Karpas-422 (cell line): Measurements from ENCODE around the gene SCMH1. TPM values are rescaled to one million over a fixed set of nuclear protein-coding genes. Genes with fewer than 3 reads are reported as not detected.

ENCODE experiments used
- DNase-seq: peaks from one replicate; pipeline ENCODE4 v3.0.0-alpha.2; 2015
- H2AFZ ChIP-seq: fragments of 200-600 bp; sonication (generic); 2 replicates; pipeline ENCODE4 v1.6.1; 2014; ENCODE audit warnings: antibody characterized with exemption, low read length, mixed read lengths
- H3K27ac ChIP-seq: fragments of 200-600 bp; sonication (generic); 2 replicates; pipeline ENCODE4 v1.5.1; 2014; ENCODE audit warnings: mild to moderate bottlenecking, low read length, moderate library complexity
- H3K27me3 ChIP-seq: fragments of 200-600 bp; sonication (generic); 2 replicates; pipeline ENCODE4 v1.6.1; 2014; ENCODE audit warnings: low read length, mixed read lengths
- H3K36me3 ChIP-seq: fragments of 200-600 bp; sonication (generic); 2 replicates; pipeline ENCODE4 v1.6.1; 2014; ENCODE audit warnings: low read length, mixed read lengths; ENCODE audit not compliant: insufficient read depth
- H3K4me1 ChIP-seq: fragments of 200-600 bp; sonication (generic); 2 replicates; pipeline ENCODE4 v1.6.1; 2014; ENCODE audit warnings: mild to moderate bottlenecking, low read length, mixed read lengths
- H3K4me2 ChIP-seq: fragments of 200-600 bp; sonication (generic); 2 replicates; pipeline ENCODE4 v1.6.1; 2014; ENCODE audit warnings: low read length, low read depth, mild to moderate bottlenecking; ENCODE audit not compliant: poor library complexity, severe bottlenecking
- H3K4me3 ChIP-seq: fragments of 200-600 bp; sonication (generic); 2 replicates; pipeline ENCODE4 v1.5.1; 2014; ENCODE audit warnings: mild to moderate bottlenecking, antibody characterized with exemption, low read length, mixed read lengths
- H3K79me2 ChIP-seq: fragments of 200-600 bp; sonication (generic); 2 replicates; pipeline ENCODE4 v1.6.1; 2014; ENCODE audit warnings: mild to moderate bottlenecking, low read length, mixed read lengths
- H3K9ac ChIP-seq: fragments of 200-600 bp; sonication (generic); 2 replicates; pipeline ENCODE4 v1.6.0; 2014; ENCODE audit warnings: low read length
- H3K9me2 ChIP-seq: fragments of 200-600 bp; sonication (generic), shearing (Covaris generic); replicated peaks from 2 replicates; pipeline ENCODE4 v1.6.0; 2014; ENCODE audit warnings: mild to moderate bottlenecking, low read length, moderate library complexity; ENCODE audit not compliant: insufficient read depth
- H3K9me3 ChIP-seq: fragments of 300-700, 200-600 bp; sonication (generic); 2 replicates; pipeline ENCODE4 v1.6.1; 2014; ENCODE audit warnings: low read length, mixed read lengths
- H4K20me1 ChIP-seq: fragments of 200-600 bp; sonication (generic); 2 replicates; pipeline ENCODE4 v1.6.1; 2014; ENCODE audit warnings: mild to moderate bottlenecking, antibody characterized with exemption, low read length, low read depth; ENCODE audit not compliant: insufficient read depth
- total RNA-seq: library from RNA; depleted of rRNA; stranded (reverse); fragments of >200 nt; shearing (Covaris generic); gene quantifications from 2 replicates; pipeline ENCODE4 v1.2.3, GENCODE V29; 2014; ENCODE audit warnings: low replicate concordance

Gene SCMH1
- total RNA-seq, 1 experiment from 2014 or later = 83.6 TPM

DNA sequence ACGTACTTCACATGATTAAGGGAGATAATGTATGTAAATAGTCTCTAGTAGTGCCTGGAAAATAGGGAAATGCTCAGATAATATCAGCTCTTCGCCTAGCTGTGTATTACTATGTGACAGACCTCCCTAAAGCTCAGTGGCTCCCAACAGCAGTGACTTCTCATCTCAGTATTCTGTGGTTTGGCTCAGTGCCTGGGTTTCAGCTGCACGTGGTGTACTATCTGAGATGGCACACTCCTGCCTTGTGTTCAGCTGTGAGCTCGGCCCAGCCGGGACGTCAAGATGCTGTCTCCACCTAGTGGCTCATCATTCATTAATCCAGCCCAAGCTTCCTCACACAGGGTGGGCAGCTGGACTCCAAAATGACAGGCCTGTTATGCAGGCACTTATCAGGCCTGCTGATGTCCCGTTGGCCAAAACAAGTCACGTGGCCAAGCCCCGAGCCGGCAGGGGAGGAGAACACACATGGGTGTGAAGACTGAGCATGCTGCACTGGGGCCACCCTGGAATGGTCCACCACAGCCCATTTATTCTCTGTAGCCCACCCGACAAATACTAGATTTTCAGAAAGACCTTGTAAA lies 238.4 kb downstream of the SCMH1 start:
- Histone ChIP-seq H3K9ac (no peak overlapping the region), H3K36me3 (peaks cover 82% of the 10 kb centered on the region), H3K27ac (peak overlapping the region; percentile 62), H3K4me1 (peaks cover 39% of the 10 kb centered on the region), H3K4me2 (peak overlapping the region; percentile 29), H2AFZ (no peak overlapping the region), H3K9me2 (no peaks in the 10 kb centered on the region), H3K27me3 (no peaks in the 10 kb centered on the region), H3K4me3 (no peak overlapping the region), H3K79me2 (peaks cover 45% of the 10 kb centered on the region), H4K20me1 (peaks cover 22% of the 10 kb centered on the region; the same call in 1 of the 2 replicates), H3K9me3 (no peaks in the 10 kb centered on the region)
- peak; percentile 94 for DNase-seq

DNA sequence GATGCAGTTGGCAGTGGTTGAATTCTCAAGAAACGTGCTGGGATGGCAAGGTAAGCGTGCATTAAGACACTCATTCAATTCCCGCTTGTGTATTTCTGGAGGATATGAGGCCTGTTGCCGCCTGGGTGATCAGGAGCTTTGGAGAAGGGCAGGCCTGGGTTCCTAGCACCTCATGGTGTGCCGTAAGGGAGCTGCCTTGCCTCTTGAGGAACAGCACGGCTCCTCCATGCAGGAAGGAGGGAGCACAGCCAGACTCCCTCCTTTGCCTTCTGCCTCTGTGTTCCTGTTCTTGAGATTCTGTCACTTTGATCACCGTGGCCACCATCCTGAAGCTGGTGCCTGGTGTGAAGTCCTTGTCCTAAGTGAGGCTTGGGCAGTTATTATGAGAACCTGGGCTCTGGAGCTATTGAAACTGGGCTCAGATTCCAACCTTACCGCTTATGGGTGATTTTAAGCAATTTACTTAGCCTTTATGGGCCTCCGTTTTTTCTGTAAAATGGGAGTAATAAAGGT lies 238.9 kb downstream of the SCMH1 start:
- peaks cover 39% of the 10 kb centered on the region for H3K4me1 ChIP-seq
- H3K4me3 ChIP-seq = no peak overlapping the region
- H3K36me3 ChIP-seq = peaks cover 81% of the 10 kb centered on the region
- H3K27ac ChIP-seq = peak overlapping the region; percentile 62
- peaks cover 20% of the 10 kb centered on the region; the same call in 1 of the 2 replicates for H4K20me1 ChIP-seq
- H3K79me2 ChIP-seq = peaks cover 49% of the 10 kb centered on the region
- H3K9me2 ChIP-seq = no peaks in the 10 kb centered on the region
- no peaks in the 10 kb centered on the region for H3K27me3 ChIP-seq
- H2AFZ ChIP-seq = no peak overlapping the region
- peak overlapping the region; percentile 13; the same call in 1 of the 2 replicates for H3K9ac ChIP-seq
- no peak for DNase-seq
- H3K4me2 ChIP-seq = peak overlapping the region; percentile 29
- no peaks in the 10 kb centered on the region for H3K9me3 ChIP-seq

DNA sequence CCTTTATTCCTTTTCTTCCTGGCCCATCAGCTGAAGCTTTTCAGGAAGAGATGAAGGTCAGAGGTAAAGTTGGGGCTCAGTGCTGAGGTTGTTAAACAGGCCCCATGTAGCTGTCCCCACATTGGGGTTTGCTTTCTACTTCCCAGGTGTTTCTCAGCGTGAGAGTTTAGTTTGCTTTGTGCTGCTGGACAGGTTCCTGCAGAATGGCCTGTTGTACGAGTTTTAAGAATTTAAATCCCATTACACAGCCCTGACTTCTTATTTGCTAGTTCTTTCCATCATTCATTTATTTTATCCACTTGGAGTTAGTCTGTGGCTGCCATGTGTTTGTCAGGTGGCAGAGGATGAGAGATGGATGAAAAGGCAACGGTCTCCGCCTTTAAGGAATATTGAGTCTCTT lies 243.4 kb downstream of the SCMH1 start:
- H3K4me1 ChIP-seq = peaks cover 35% of the 10 kb centered on the region
- H3K4me2 ChIP-seq = no peak overlapping the region
- H2AFZ ChIP-seq = no peak overlapping the region
- no peak for DNase-seq
- no peaks in the 10 kb centered on the region for H3K9me3 ChIP-seq
- no peaks in the 10 kb centered on the region for H3K27me3 ChIP-seq
- no peak overlapping the region for H3K27ac ChIP-seq
- H3K9ac ChIP-seq = no peak overlapping the region
- H3K36me3 ChIP-seq = peaks cover 77% of the 10 kb centered on the region
- H4K20me1 ChIP-seq = peaks cover 6% of the 10 kb centered on the region; the same call in 1 of the 2 replicates
- no peak overlapping the region for H3K4me3 ChIP-seq
- peaks cover 70% of the 10 kb centered on the region for H3K79me2 ChIP-seq
- no peaks in the 10 kb centered on the region for H3K9me2 ChIP-seq

DNA sequence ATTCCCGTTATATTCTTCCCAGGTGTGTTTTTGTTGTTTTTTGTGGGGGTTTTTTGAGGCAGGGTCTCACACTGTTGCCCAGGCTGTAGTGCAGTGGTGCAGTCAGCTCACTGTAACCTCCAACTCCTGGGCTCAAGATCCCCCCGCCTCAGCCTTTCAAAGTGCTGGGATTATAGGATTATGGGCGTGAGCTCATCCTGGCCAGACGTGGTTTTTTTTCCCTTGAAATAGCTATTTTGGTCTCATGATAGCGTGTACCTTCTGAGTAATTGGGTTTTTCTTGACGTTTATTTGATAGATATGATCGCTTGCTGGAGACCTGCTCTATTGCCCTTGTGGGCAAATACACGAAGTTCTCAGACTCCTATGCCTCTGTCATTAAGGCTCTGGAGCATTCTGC lies 245.0 kb downstream of the SCMH1 start:
- H3K9me3 ChIP-seq = no peaks in the 10 kb centered on the region
- H3K27me3 ChIP-seq = no peaks in the 10 kb centered on the region
- peaks cover 4% of the 10 kb centered on the region for H4K20me1 ChIP-seq
- no peak overlapping the region for H2AFZ ChIP-seq
- H3K27ac ChIP-seq = no peak overlapping the region
- H3K79me2 ChIP-seq = peaks cover 71% of the 10 kb centered on the region
- H3K9me2 ChIP-seq = no peaks in the 10 kb centered on the region
- H3K4me1 ChIP-seq = peaks cover 19% of the 10 kb centered on the region
- no peak overlapping the region for H3K4me3 ChIP-seq
- H3K4me2 ChIP-seq = no peak overlapping the region
- DNase-seq = no peak
- H3K9ac ChIP-seq = no peak overlapping the region
- peaks cover 71% of the 10 kb centered on the region for H3K36me3 ChIP-seq

DNA sequence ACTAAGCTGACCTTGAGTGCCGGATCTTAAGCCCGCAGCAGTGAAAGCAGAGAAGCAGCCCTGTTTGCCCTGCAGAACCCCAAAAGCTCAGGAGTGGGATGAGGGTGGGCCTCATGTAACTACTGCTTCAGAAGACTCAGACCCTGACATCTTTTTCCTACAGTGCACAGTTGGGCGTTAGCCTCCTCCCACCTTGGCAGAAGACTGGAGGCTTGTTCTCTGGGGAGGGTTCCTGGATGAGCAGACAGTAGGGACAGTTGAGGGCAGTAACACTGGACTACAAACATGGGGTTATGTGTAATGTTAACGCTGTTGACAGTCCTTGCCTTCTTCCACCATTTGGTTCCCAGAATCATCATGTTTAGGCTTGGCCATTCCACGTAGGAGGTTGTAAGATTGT lies 253.0 kb downstream of the SCMH1 start:
- no peaks in the 10 kb centered on the region for H3K27me3 ChIP-seq
- H3K9me3 ChIP-seq = no peaks in the 10 kb centered on the region
- H3K27ac ChIP-seq = no peak overlapping the region
- H3K4me2 ChIP-seq = no peak overlapping the region
- no peak overlapping the region for H2AFZ ChIP-seq
- H4K20me1 ChIP-seq = peaks cover 15% of the 10 kb centered on the region; the same call in 1 of the 2 replicates
- H3K4me3 ChIP-seq = no peak overlapping the region
- H3K79me2 ChIP-seq = peaks cover 87% of the 10 kb centered on the region
- H3K36me3 ChIP-seq = peaks cover 87% of the 10 kb centered on the region
- H3K9ac ChIP-seq = no peak overlapping the region
- H3K9me2 ChIP-seq = no peaks in the 10 kb centered on the region
- H3K4me1 ChIP-seq = no peaks in the 10 kb centered on the region
- no peak for DNase-seq

DNA sequence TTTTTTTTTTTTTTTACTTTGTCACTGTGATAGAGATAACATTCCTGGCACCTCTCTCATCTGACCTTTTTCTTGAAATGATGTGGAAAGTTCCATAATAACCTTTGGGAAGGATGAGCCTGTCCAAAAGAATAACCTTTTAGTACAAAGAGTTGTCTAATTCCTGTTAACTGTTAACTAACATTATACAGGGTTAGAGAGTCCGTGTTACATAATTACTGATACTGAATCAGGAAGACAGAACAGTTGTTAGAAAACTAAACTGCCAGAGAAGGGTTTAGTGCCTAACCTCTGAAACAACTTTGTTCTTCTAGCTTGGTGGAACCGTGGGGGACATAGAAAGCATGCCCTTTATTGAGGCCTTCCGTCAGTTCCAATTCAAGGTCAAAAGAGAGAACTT lies 253.8 kb downstream of the SCMH1 start:
- Histone ChIP-seq H3K27me3 (no peaks in the 10 kb centered on the region), H4K20me1 (peaks cover 13% of the 10 kb centered on the region; the same call in 1 of the 2 replicates), H3K4me1 (no peaks in the 10 kb centered on the region), H3K4me3 (no peak overlapping the region), H3K9ac (no peak overlapping the region), H3K79me2 (peaks cover 89% of the 10 kb centered on the region), H3K27ac (no peak overlapping the region), H3K36me3 (peaks cover 90% of the 10 kb centered on the region), H3K9me3 (no peaks in the 10 kb centered on the region), H3K9me2 (no peaks in the 10 kb centered on the region), H2AFZ (no peak overlapping the region), H3K4me2 (no peak overlapping the region)
- no peak for DNase-seq

DNA sequence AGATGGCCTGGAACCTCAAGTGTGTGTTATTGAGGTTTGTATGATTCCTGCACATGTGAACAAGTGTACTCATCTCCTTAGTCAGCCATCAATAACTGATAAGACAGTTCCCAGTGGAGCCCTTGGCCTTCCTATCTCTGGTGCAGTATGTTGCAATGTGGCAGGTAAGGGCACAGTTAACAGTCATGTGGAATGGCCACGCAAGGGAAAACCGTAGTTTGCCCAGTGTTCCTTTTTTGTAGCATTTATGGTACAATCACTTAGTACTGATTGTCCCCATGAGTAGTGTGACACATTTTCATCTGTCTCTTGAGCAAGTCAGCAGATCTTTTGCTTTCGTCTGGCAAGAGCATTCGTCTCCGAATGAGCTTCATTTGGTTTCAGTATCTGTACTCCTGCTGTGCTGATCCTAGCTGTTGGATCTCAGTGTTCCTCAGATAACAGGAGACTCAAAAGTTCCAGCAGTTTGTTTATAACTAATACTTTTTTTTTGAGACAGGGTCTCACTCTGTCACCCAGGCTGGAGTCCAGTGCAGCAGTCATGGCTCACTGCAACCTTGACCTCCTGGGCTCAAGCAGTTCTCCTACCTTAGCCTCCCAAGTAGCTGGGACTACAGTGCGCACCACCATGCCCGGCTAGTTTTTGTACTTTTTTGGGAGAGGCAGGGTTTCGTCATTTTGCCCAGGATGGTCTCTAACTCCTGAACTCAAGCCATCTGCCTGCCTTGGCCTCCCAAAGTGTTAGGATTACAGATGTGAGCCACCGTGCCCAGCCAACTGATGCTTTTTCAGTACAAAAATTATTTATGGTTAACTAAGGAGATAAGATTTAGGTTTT lies 254.4 kb downstream of the SCMH1 start:
- Histone ChIP-seq H3K4me1 (peaks cover 4% of the 10 kb centered on the region; the same call in 1 of the 2 replicates), H2AFZ (no peak overlapping the region), H3K9me3 (no peaks in the 10 kb centered on the region), H3K4me2 (no peak overlapping the region), H3K79me2 (peaks cover 89% of the 10 kb centered on the region), H3K27ac (no peak overlapping the region), H3K9ac (no peak overlapping the region), H3K36me3 (peaks cover 92% of the 10 kb centered on the region), H3K4me3 (no peak overlapping the region), H3K9me2 (no peaks in the 10 kb centered on the region), H3K27me3 (no peaks in the 10 kb centered on the region), H4K20me1 (peaks cover 17% of the 10 kb centered on the region; the same call in 1 of the 2 replicates)
- no peak for DNase-seq

DNA sequence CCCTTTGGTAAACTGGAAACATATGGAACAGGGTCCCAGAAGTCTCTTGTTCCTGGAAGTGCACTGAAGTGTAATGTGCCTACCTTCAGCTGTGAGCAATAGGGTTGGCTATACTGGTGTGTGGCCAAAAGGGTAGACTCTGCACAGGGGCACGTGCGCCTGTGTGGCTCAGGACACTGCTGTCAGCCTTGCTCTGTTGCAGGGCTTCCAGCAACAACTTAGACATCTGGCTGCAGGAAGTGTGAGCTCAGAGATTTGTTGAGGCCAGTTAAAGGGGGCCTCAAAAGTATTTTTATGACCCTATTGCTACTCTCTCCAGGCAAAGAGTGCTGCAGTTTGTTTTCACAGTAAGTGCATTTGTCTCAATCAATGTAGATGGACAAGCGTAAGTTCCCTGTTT lies 255.2 kb downstream of the SCMH1 start:
- H2AFZ ChIP-seq = no peak overlapping the region
- no peaks in the 10 kb centered on the region for H3K27me3 ChIP-seq
- no peak for DNase-seq
- peaks cover 9% of the 10 kb centered on the region for H3K4me1 ChIP-seq
- H3K9me3 ChIP-seq = no peaks in the 10 kb centered on the region
- H3K27ac ChIP-seq = no peak overlapping the region
- peaks cover 17% of the 10 kb centered on the region for H4K20me1 ChIP-seq
- no peaks in the 10 kb centered on the region for H3K9me2 ChIP-seq
- no peak overlapping the region for H3K9ac ChIP-seq
- no peak overlapping the region for H3K4me2 ChIP-seq
- peaks cover 90% of the 10 kb centered on the region for H3K79me2 ChIP-seq
- no peak overlapping the region for H3K4me3 ChIP-seq
- peaks cover 91% of the 10 kb centered on the region for H3K36me3 ChIP-seq
